Activated gamma-delta T cell treated with anti-CD3 and anti-CD28 coated beads, Interleukin-2, amount 50 U/mL, for 16 hours (primary cell): ENCODE data around the gene NAPA.

Experiments used
- DNase-seq: peaks from one replicate; pipeline ENCODE4 v3.0.0-alpha.2; 2020; ENCODE audit warnings: low read depth

Gene NAPA

GRCh38 chr19:47458672-47459071, 56.2 kb downstream of the NAPA start:
- no peak for DNase-seq

- no peak for DNase-seq
Observed at GRCh38 chr19:47456721-47457474, 58.0 kb downstream of the NAPA start.

GRCh38 chr19:47450478-47450877, 64.4 kb downstream of the NAPA start:
- DNase-seq, result no peak

GRCh38 chr19:47448360-47448727, 66.5 kb downstream of the NAPA start:
- DNase-seq, result no peak

- peak; percentile 38 for DNase-seq
Observed at GRCh38 chr19:47447470-47448359, 67.1 kb downstream of the NAPA start.

- no peak for DNase-seq
Observed at GRCh38 chr19:47446534-47447469, 68.1 kb downstream of the NAPA start.

GRCh38 chr19:47445937-47446402, 68.9 kb downstream of the NAPA start:
- peak; percentile 50 for DNase-seq

GRCh38 chr19:47445527-47445926, 69.3 kb downstream of the NAPA start:
- DNase-seq, result no peak

- no peak for DNase-seq
Observed at GRCh38 chr19:47444388-47444821, 70.5 kb downstream of the NAPA start.

- DNase-seq, result no peak
Observed at GRCh38 chr19:47443331-47443730, 71.5 kb downstream of the NAPA start.

GRCh38 chr19:47438793-47439220, 76.1 kb downstream of the NAPA start:
- DNase-seq, result no peak
